Prostate gland (tissue), 2 donors: Measurements from ENCODE around the gene CES2. TPM values are rescaled to one million over a fixed set of nuclear protein-coding genes. Genes with fewer than 3 reads are reported as not detected.
A peak's percentile ranks its signal among the peaks of the same experiment; 100 is the strongest.

Experiments used
- DNase-seq: peaks from one replicate; pipeline ENCODE4 v3.0.0-alpha.2; 2019; ENCODE audit warnings: low spot score
- H3K27ac ChIP-seq, 2 donors: fragments of 200-600 bp; sonication (generic); 2 replicates each; pipeline ENCODE4 v1.5.1; 2017 to 2019
- H3K27me3 ChIP-seq: fragments of 200-600 bp; sonication (generic); replicated peaks from 2 replicates; pipeline ENCODE4 v1.5.1; 2019; ENCODE audit not compliant: insufficient read depth
- H3K36me3 ChIP-seq, 2 donors: fragments of 200-600 bp; sonication (generic); 1 replicate in 1 of 2; 2 replicates in 1 of 2; pipeline versions ENCODE4 v1.5.1 to v1.8.1; 2017 to 2019
- H3K4me1 ChIP-seq: fragments of 200-600 bp; sonication (generic); replicated peaks from 2 replicates; pipeline ENCODE4 v1.5.1; 2019
- H3K4me3 ChIP-seq, 2 donors: fragments of 200-600 bp; sonication (generic); 2 replicates each; pipeline ENCODE4 v1.5.1; 2017 to 2019
- H3K9me3 ChIP-seq: fragments of 200-600 bp; sonication (generic); 2 replicates; pipeline ENCODE4 v1.5.1; 2017
- POLR2A ChIP-seq: fragments of 450-650 bp; IDR thresholded peaks from one replicate; pipeline ENCODE4 v1.6.1; 2016; ENCODE audit warnings: antibody characterized with exemption, mild to moderate bottlenecking
- POLR2AphosphoS5 ChIP-seq: sonication (generic); formaldehyde crosslinking; IDR thresholded peaks from one replicate; pipeline ENCODE4 v1.6.1; 2017; ENCODE audit warnings: antibody characterized with exemption
- WGBS: methylation state at CpG from one replicate; pipeline ENCODE4 v1.1.5; 2018; 5-methylcytosine and 5-hydroxymethylcytosine counted together
- intact Hi-C: fragments of 100-400 bp; cut with DNase I; formaldehyde crosslinking; loops from one replicate; pipeline ENCODE4 v1.14.2; 2022
- total RNA-seq, 2 donors: library from RNA; depleted of rRNA; stranded (reverse); fragments of >200 nt; gene quantifications; one replicate each; pipeline ENCODE4 v1.1.0, GENCODE V29; 2016
- TF ChIP-seq, protein P1 (sequence below), 4 experiments: fragments of 200-600 bp in 2 of 4; fragments of 450-650 bp in 2 of 4; sonication (generic) in 2 of 4; IDR thresholded peaks; 1 replicate in 3 of 4; 2 replicates in 1 of 4; pipeline ENCODE4 v1.5.1; 2016 to 2019; ENCODE audit warnings: antibody characterized with exemption in 4 of 4, mild to moderate bottlenecking in 2 of 4, moderate library complexity in 2 of 4

CES2 gene
- total RNA-seq, 2 donors from 2014 or later = 36.3 to 61.5 TPM

DNA sequence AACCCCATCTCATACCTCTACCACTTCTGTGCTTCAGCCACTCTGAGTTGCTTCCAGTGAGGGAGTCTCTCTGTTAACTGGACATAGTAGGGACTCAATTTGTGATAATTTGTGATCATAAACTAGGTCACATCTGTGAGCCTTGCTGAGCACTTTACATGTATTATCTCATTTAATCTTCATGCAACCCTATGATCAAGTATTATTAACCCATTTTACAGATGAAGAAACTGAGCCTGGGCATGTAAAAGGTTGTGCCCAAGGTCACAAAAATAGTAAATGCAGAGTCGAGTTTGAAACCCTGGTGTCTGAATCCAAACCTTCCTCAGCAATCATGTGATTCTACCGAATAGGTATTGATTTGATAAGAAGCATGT, 36.4 kb upstream of the CES2 start:
- Histone ChIP-seq H3K27me3 (no peaks in the 10 kb centered on the region), H3K9me3 (no peaks in the 10 kb centered on the region), H3K4me1 (no peaks in the 10 kb centered on the region), H3K27ac (peak overlapping the region; percentile 54 to 73), H3K4me3 (no peak overlapping the region), H3K36me3 (no peaks in the 10 kb centered on the region)
- no peak for TF ChIP-seq POLR2A
- TF ChIP-seq POLR2AphosphoS5 = no peak
- TF ChIP-seq, protein P1, sequence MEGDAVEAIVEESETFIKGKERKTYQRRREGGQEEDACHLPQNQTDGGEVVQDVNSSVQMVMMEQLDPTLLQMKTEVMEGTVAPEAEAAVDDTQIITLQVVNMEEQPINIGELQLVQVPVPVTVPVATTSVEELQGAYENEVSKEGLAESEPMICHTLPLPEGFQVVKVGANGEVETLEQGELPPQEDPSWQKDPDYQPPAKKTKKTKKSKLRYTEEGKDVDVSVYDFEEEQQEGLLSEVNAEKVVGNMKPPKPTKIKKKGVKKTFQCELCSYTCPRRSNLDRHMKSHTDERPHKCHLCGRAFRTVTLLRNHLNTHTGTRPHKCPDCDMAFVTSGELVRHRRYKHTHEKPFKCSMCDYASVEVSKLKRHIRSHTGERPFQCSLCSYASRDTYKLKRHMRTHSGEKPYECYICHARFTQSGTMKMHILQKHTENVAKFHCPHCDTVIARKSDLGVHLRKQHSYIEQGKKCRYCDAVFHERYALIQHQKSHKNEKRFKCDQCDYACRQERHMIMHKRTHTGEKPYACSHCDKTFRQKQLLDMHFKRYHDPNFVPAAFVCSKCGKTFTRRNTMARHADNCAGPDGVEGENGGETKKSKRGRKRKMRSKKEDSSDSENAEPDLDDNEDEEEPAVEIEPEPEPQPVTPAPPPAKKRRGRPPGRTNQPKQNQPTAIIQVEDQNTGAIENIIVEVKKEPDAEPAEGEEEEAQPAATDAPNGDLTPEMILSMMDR (IDR thresholded peaks at IDR 0.05) = no peak
- WGBS = 88% methylated on average over 2 of the region's 2 CpGs
- no peak for DNase-seq
- intact Hi-C loops = loop anchor here (1.0 kb wide), 1 partner anchor 26 kb away; the partner anchor contains the start of gene RRAD

DNA sequence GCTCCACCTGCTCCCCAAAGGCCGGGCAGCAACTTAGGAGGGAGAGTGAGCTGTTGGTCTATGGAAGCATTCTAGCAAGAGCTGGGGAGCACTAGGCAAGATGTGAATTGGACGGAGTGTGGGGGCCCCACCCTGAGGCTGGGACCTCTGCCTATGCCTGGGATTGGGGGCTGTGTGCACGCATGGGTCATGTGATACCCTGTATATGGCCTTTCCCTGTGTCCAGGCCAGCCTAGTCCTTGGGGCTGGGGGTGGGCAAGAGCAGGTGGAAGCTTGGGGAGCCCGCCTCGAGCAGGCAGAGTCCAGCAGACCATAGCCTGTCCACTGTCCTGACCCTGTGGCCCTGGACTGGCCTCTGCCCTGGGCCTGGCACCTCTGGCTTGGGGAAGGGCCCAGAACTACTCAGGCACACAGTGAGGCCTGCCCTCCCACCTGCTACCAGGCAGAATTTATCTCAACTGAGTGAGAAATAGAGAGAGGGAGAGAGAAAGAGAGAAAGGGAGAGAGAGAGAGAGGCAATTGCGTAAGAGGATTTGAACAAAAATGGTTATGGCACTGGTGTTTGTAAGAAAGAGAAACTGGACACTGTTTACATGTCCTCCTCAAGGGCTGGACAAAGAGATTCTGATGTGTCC, 35.9 kb upstream of the CES2 start:
- H3K27ac ChIP-seq = peak overlapping the region; percentile 54 to 73
- H3K4me1 ChIP-seq = no peaks in the 10 kb centered on the region
- intact Hi-C loops = no loop called here
- DNase-seq = no peak
- TF ChIP-seq, protein P1 (IDR thresholded peaks at IDR 0.05) = no peak
- no peak for TF ChIP-seq POLR2A
- no peak for TF ChIP-seq POLR2AphosphoS5
- 71% methylated on average over 6 of the region's 6 CpGs for WGBS
- H3K27me3 ChIP-seq = no peaks in the 10 kb centered on the region
- no peaks in the 10 kb centered on the region for H3K36me3 ChIP-seq
- no peak overlapping the region for H3K4me3 ChIP-seq
- H3K9me3 ChIP-seq = no peaks in the 10 kb centered on the region

DNA sequence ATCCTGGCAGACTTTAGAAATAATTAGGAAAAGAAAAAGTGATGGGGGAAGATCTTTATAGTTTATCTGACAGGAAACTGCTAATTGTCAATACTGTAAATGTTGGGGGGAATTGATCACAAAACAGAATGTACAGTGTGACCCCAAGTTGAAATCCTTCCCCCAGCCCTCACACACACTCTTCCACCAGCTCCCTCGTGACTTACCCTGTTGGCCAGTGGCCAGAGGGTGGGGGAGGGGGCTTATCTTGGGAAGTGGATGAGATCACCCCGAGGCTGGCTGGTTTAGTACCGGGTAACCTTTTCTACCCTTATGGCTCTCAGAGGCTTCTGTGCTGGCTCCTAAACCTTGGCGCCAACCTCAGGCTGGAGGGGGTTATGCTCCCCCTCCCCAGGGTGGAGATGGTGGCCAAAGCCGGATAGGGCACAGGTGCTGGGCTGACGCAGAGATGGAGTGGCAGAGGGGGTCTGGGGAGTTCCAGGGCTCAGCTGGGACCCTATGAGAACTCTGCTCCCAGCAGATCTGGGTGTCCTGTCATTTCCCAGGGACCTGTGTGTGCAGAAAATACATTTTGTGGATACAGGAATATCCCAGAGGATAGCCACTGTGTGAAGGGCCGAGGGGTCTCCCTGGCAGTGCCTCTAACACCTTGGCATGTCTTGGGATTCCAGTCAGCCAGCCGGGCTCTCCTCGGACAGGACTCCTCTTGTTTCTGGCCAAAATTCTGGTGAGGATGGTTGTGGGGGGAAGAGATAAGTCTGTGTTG, 35.2 kb upstream of the CES2 start:
- Histone ChIP-seq H3K36me3 (no peaks in the 10 kb centered on the region), H3K4me1 (no peaks in the 10 kb centered on the region), H3K27me3 (no peaks in the 10 kb centered on the region), H3K9me3 (no peaks in the 10 kb centered on the region), H3K27ac (peak overlapping the region; percentile 54 to 73), H3K4me3 (no peak overlapping the region)
- no peak for TF ChIP-seq POLR2A
- TF ChIP-seq, protein P1 (IDR thresholded peaks at IDR 0.05) = no peak
- no peak for TF ChIP-seq POLR2AphosphoS5
- WGBS = 18% methylated on average over 9 of the region's 9 CpGs
- no peak for DNase-seq
- intact Hi-C loops = no loop called here

DNA sequence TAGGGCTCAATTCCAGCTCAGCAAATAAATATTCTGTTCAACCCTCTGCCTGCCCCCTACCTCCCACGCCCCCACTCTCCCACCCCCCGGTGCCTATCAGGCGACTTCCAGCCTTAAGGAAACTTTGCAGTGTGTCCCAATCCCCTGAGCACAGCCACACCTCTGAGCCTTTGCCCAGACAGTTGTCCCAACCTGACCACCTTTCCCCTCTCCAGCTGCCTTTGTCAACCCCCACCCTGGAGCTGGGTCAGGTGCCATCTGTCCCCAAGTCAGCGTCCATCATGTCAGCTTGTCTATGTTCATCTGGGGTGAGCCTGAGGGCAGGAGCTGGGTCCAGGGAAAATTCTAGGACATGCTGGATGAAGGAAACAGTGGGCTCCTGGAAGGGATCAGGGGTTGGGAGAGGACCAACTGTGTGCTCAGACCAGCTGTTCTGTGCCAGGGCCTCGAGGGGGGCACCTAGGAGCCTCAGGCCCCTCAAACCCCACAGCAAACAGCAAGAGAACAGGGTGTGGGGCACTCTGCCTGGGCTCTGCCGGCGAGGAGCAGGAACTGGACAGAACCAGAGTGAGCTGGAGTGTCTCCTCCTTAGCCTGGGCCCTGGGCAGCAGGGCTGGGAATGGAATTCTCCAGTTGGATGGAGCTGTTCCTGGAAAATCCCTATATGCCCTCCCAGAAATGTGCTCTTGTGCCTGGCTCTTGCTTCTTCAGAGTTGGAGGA, 34.4 kb upstream of the CES2 start:
- no peak for DNase-seq
- TF ChIP-seq POLR2A = no peak
- peak; percentile 32 for TF ChIP-seq POLR2AphosphoS5
- Histone ChIP-seq H3K4me1 (no peaks in the 10 kb centered on the region), H3K9me3 (no peaks in the 10 kb centered on the region), H3K36me3 (no peaks in the 10 kb centered on the region), H3K27ac (peak overlapping the region; percentile 54 to 73), H3K4me3 (no peak overlapping the region), H3K27me3 (no peaks in the 10 kb centered on the region)
- intact Hi-C loops = no loop called here
- 39% methylated on average over 7 of the region's 7 CpGs for whole genome bisulfite sequencing

DNA sequence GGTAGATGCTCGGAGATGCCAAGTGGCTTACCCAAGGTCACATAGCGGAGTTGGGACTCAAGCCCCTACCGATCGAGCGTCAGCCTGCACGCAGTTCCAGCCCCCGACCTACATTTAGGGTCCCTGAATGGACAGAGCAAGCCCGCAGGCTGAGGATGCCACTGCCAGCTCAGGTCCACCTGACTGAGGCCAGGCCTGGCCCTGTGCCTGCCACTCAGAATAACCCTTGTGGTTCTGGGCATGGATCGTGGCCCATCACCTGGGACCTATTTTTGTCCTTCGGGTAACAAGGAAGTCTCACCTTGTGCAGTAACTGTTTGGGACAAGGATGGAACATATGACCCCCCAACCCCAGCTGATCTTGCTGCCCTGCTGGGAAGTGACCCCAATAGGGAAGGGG, 33.7 kb upstream of the CES2 start:
- 97% methylated on average over 10 of the region's 10 CpGs for WGBS
- H3K27me3 ChIP-seq = no peaks in the 10 kb centered on the region
- H3K4me3 ChIP-seq = no peak overlapping the region
- no peaks in the 10 kb centered on the region for H3K4me1 ChIP-seq
- H3K9me3 ChIP-seq = no peaks in the 10 kb centered on the region
- DNase-seq = no peak
- H3K36me3 ChIP-seq = no peaks in the 10 kb centered on the region
- peak overlapping the region; percentile 54 to 73 for H3K27ac ChIP-seq
- intact Hi-C loops = no loop called here
- no peak for TF ChIP-seq POLR2A
- no peak for TF ChIP-seq POLR2AphosphoS5
- TF ChIP-seq, protein P1 (IDR thresholded peaks at IDR 0.05) = no peak
